Body of pancreas (tissue), 4 donors: ENCODE data around the gene CLIP2. TPM values are rescaled to one million over a fixed set of nuclear protein-coding genes. Genes with fewer than 3 reads are reported as not detected.
A peak's percentile ranks its signal among the peaks of the same experiment; 100 is the strongest.

ENCODE experiments used
- ATAC-seq: fragments of 150-250 bp; one replicate; pipeline ENCODE4 v1.9.1; 2016
- DNase-seq, 4 donors: peaks; one replicate each; pipeline ENCODE4 v3.0.0-alpha.2; 2019
- H3K27ac ChIP-seq, 4 donors: fragments of 200-600 bp; sonication (generic); 1 replicate in 3 of 4; 2 replicates in 1 of 4; pipeline versions ENCODE4 v1.5.1 to v1.6.1; 2016 to 2019; ENCODE audit warnings: mild to moderate bottlenecking in 1 of 4, mixed read lengths in 1 of 4, moderate library complexity in 1 of 4
- H3K27me3 ChIP-seq, 2 donors: fragments of 200-600 bp; sonication (generic); one replicate each; pipeline ENCODE4 v1.6.0; 2016; ENCODE audit warnings: mild to moderate bottlenecking in 1 of 2
- H3K36me3 ChIP-seq, 2 donors: fragments of 200-600 bp; sonication (generic); replicated peaks in 1 of 2; 2 replicates each; pipeline ENCODE4 v1.5.1; 2016; ENCODE audit warnings: low read depth in 2 of 2; ENCODE audit not compliant: insufficient read depth in 1 of 2
- H3K4me1 ChIP-seq: fragments of 200-600 bp; sonication (generic); one replicate; pipeline ENCODE4 v1.6.0; 2016
- H3K4me3 ChIP-seq, 2 donors: fragments of 200-600 bp; sonication (generic); 1 replicate in 1 of 2; 2 replicates in 1 of 2; pipeline ENCODE4 v1.5.1; 2016 to 2019
- H3K9me3 ChIP-seq, 3 donors: fragments of 200-600 bp; sonication (generic); 1 replicate in 2 of 3; 2 replicates in 1 of 3; pipeline ENCODE4 v1.5.1; 2016
- POLR2A ChIP-seq, 3 donors: fragments of 450-650 bp; IDR thresholded peaks; one replicate each; pipeline ENCODE4 v1.6.1; 2016; ENCODE audit warnings: antibody characterized with exemption in 3 of 3, mild to moderate bottlenecking in 2 of 3
- WGBS, 2 donors: methylation state at CpG; one replicate each; pipeline ENCODE4 v1.1.5; 2017; 5-methylcytosine and 5-hydroxymethylcytosine counted together
- intact Hi-C: fragments of 100-400 bp; cut with DNase I; formaldehyde crosslinking; loops from one replicate; pipeline ENCODE4 v1.15.1; 2023
- total RNA-seq, 2 donors: library from RNA; depleted of rRNA; stranded (reverse); fragments of >200 nt; gene quantifications; one replicate each; pipeline ENCODE4 v1.1.0, GENCODE V29; 2016
- TF ChIP-seq, protein P1 (sequence below), 7 experiments: fragments of 450-650 bp in 4 of 7; fragments of 200-600 bp in 3 of 7; sonication (generic) in 3 of 7; IDR thresholded peaks; one replicate each; pipeline ENCODE4 v1.5.1; 2016 to 2019; ENCODE audit warnings: antibody characterized with exemption in 7 of 7

Gene CLIP2
- total RNA-seq, 2 donors from 2014 or later, result 31.6 to 120 TPM

DNA sequence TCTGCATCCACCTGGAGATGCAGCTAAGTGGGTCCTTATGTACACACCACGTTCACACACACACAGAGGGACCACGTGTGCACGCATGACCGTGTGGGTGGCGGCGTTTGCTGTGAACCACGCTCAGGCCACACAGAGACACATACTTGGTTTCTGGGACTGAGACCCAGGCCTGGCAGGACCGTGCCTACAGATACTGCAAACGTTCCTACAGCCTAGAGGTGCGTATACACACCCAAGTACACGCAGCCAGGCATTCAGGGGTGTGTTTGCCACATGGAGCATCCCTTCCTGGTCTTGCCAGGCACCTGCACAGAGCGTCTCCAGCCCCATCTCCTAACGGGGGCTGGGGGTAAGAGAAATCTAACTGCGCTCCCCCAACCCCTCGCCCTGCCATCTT is 115.5 kb downstream of the CLIP2 start:
- Histone ChIP-seq H3K4me1 (no peaks in the 10 kb centered on the region), H3K27ac (no peak overlapping the region), H3K9me3 (no peaks in the 10 kb centered on the region), H3K27me3 (no peaks in the 10 kb centered on the region), H3K4me3 (no peak overlapping the region), H3K36me3 (peaks cover 10 to 12% of the 10 kb centered on the region in 2 donors)
- ATAC-seq (no peak), DNase-seq (no peak)
- TF ChIP-seq, protein P1, sequence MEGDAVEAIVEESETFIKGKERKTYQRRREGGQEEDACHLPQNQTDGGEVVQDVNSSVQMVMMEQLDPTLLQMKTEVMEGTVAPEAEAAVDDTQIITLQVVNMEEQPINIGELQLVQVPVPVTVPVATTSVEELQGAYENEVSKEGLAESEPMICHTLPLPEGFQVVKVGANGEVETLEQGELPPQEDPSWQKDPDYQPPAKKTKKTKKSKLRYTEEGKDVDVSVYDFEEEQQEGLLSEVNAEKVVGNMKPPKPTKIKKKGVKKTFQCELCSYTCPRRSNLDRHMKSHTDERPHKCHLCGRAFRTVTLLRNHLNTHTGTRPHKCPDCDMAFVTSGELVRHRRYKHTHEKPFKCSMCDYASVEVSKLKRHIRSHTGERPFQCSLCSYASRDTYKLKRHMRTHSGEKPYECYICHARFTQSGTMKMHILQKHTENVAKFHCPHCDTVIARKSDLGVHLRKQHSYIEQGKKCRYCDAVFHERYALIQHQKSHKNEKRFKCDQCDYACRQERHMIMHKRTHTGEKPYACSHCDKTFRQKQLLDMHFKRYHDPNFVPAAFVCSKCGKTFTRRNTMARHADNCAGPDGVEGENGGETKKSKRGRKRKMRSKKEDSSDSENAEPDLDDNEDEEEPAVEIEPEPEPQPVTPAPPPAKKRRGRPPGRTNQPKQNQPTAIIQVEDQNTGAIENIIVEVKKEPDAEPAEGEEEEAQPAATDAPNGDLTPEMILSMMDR (IDR thresholded peaks at IDR 0.05), result no peak
- no peak for TF ChIP-seq POLR2A (IDR thresholded peaks at IDR 0.05)
- intact Hi-C loops, result no loop called here
- 82% methylated on average over 10 of the region's 15 CpGs; no CpG with 5 or more reads in 1 of the 2 donors for WGBS, 2 donors

DNA sequence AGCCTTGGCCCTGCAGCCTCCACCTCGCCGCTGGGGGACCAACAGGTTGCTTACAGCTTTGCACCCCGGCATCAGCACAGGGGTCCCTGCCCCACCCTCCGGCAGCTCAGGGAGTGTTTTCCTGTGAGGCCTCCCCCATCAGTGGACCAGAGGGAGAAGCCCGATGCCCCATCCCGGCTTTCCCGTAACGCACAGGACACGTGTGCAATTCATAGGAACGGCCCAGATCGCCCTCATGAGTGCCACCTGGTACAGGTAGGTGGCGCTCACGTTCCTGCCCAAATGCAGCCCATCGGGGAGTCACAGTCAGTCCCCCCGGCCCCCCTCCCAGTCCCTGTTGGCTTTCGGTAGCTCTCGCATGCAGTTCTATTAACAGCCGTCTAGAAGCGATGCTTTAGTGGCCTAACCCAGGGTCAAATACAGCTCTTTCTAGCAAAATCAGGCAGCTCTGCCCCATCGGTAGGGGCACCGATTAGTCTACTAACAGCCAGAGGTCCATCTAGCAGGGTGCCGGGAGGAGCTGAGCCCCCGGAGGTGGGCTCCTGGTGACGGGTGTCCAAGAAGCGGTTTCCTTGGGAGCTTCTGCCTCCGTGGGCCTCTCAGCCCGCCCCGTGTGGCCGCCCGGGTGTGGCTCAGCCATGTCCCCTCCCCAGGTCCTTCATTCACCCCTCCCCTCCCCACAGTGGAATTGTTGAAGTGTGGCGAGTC is 116.1 kb downstream of the CLIP2 start:
- DNase-seq, result no peak
- 79 to 82% methylated on average over 10 to 29 of the region's 31 CpGs for WGBS, 2 donors
- no peak for TF ChIP-seq POLR2A (IDR thresholded peaks at IDR 0.05)
- TF ChIP-seq, protein P1 (IDR thresholded peaks at IDR 0.05), result peak in 2 of 7 experiments; percentile 7
- intact Hi-C loops, result no loop called here
- no peaks in the 10 kb centered on the region for H3K27me3 ChIP-seq
- H3K9me3 ChIP-seq, result no peaks in the 10 kb centered on the region
- no peak overlapping the region for H3K4me3 ChIP-seq
- ATAC-seq, result no peak
- H3K27ac ChIP-seq, result no peak overlapping the region
- H3K36me3 ChIP-seq, result peaks cover 9 to 10% of the 10 kb centered on the region in 2 donors
- H3K4me1 ChIP-seq, result no peaks in the 10 kb centered on the region

DNA sequence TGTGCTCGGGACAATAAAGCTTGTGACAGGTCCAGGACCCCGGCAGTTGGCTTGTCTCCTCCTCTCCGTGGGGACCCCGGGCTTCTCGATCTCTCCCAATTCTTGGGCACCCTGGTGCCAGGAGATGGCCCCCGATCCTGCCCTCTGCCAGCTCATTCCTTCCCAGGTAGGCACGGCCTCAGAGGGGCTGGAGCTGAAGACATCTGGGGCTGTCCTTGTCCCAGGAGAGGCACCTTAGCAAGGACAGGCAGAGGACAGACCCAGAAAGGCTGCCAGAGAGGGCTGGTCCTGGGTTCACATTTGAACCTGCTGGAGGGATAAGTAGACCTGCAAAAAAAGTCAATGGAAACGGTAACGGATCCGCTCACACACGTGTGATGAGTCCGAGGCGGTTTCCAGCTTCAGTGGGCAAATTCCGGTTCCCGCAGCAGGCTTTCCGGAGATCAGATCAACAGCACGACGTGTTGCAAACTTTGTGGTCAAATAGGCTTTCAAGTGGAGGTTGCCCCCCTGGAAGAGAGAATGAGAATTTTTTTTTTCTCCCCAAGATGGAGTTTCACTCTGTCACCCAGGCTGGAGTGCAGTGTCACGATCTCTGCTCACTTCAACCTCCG is 116.8 kb downstream of the CLIP2 start:
- 84 to 93% methylated on average over 20 of the region's 20 CpGs for WGBS, 2 donors

GRCh38 chr7:74407958-74408357 is 118.8 kb downstream of the CLIP2 start:
- Histone ChIP-seq H3K4me1 (no peaks in the 10 kb centered on the region), H3K4me3 (no peak overlapping the region), H3K27me3 (no peaks in the 10 kb centered on the region), H3K27ac (no peak overlapping the region), H3K36me3 (peaks cover 9 to 10% of the 10 kb centered on the region in 2 donors), H3K9me3 (no peaks in the 10 kb centered on the region)
- intact Hi-C loops, result no loop called here
- ATAC-seq (no peak), DNase-seq (no peak)
- no peak for TF ChIP-seq POLR2A (IDR thresholded peaks at IDR 0.05)
- TF ChIP-seq, protein P1 (IDR thresholded peaks at IDR 0.05), result no peak
- WGBS, 2 donors, result 57 to 97% methylated on average over 4 of the region's 4 CpGs

More for the DNA sequence above, 116.8 kb downstream of the CLIP2 start:
- Histone ChIP-seq H3K27ac (no peak overlapping the region), H3K27me3 (no peaks in the 10 kb centered on the region), H3K4me3 (no peak overlapping the region), H3K36me3 (peaks cover 9 to 10% of the 10 kb centered on the region in 2 donors), H3K4me1 (no peaks in the 10 kb centered on the region), H3K9me3 (no peaks in the 10 kb centered on the region)
- intact Hi-C loops, result no loop called here
- ATAC-seq, result no peak
- TF ChIP-seq, protein P1 (IDR thresholded peaks at IDR 0.05), result no peak
- no peak for TF ChIP-seq POLR2A (IDR thresholded peaks at IDR 0.05)
- DNase-seq, result no peak
